NCI-H1694 (cell line): ENCODE measurements around the gene TEKT1.
"Not testable (repeated sequence)": the region's sequence is repeated elsewhere in the genome, so short reads cannot be mapped to it uniquely, and the experiment has no call there.

Experiments used
- DNase-seq: peaks from one replicate; lab custom pipeline; 2025; lab: John Stamatoyannopoulos, UW

TEKT1 gene

GRCh38 chr17:6831661-6832263 lies at the start of gene TEKT1:
TSS of gene TEKT1 (minus strand) at chr17:6831729. CDS start at chr17:6830376, 1,353 bp downstream.
- no peak for DNase-seq

GRCh38 chr17:6879221-6879975 lies 47.9 kb upstream of the TEKT1 start:
- DNase-seq = not testable (repeated sequence)

- not testable (repeated sequence) for DNase-seq
Measured at GRCh38 chr17:6875276-6875675, 43.7 kb upstream of the TEKT1 start.

- no peak for DNase-seq
Measured at GRCh38 chr17:6872936-6873335, 41.4 kb upstream of the TEKT1 start.

GRCh38 chr17:6870841-6871240 lies 39.3 kb upstream of the TEKT1 start:
- DNase-seq = no peak

- DNase-seq = no peak
Measured at GRCh38 chr17:6868582-6868981, 37.1 kb upstream of the TEKT1 start.

GRCh38 chr17:6867849-6868248 lies 36.3 kb upstream of the TEKT1 start:
- DNase-seq = no peak

GRCh38 chr17:6862825-6863224 lies 31.3 kb upstream of the TEKT1 start:
- no peak for DNase-seq

- no peak for DNase-seq
Measured at GRCh38 chr17:6862122-6862521, 30.6 kb upstream of the TEKT1 start.

GRCh38 chr17:6857904-6858303 lies 26.4 kb upstream of the TEKT1 start:
- DNase-seq = no peak

- no peak for DNase-seq
Measured at GRCh38 chr17:6857336-6857735, 25.8 kb upstream of the TEKT1 start.

GRCh38 chr17:6856051-6856450 lies 24.5 kb upstream of the TEKT1 start:
- no peak for DNase-seq

GRCh38 chr17:6853764-6854442 lies 22.4 kb upstream of the TEKT1 start:
- DNase-seq = no peak

GRCh38 chr17:6848545-6849179 lies 17.1 kb upstream of the TEKT1 start:
- DNase-seq = not testable (repeated sequence)

- not testable (repeated sequence) for DNase-seq
Measured at GRCh38 chr17:6846138-6846537, 14.6 kb upstream of the TEKT1 start.

GRCh38 chr17:6844406-6844805 lies 12.9 kb upstream of the TEKT1 start:
- not testable (repeated sequence) for DNase-seq

GRCh38 chr17:6843241-6843880 lies 11.8 kb upstream of the TEKT1 start:
- peak; percentile 51 for DNase-seq

GRCh38 chr17:6841769-6842168 lies 10.2 kb upstream of the TEKT1 start:
- DNase-seq = not testable (repeated sequence)

- no peak for DNase-seq
Measured at GRCh38 chr17:6830383-6830986, 1.0 kb downstream of the TEKT1 start.

GRCh38 chr17:6823011-6823442 lies 8.5 kb downstream of the TEKT1 start:
- DNase-seq = no peak

GRCh38 chr17:6818938-6819337 lies 12.6 kb downstream of the TEKT1 start:
- DNase-seq = no peak

GRCh38 chr17:6816368-6816767 lies 15.2 kb downstream of the TEKT1 start:
- DNase-seq = not testable (repeated sequence)
